Endothelial cell of umbilical vein (primary cell): ENCODE results near the gene GLRX2. TPM values are rescaled to one million over a fixed set of nuclear protein-coding genes. Genes with fewer than 3 reads are reported as not detected.

Source experiments
- BruUV-seq: library from RNA; stranded (reverse); fragments of 400-500 nt; replicated peaks from 2 replicates; lab custom pipeline; 2021; lab: Mats Ljungman, UMichigan
- CTCF ChIA-PET: fragments of 300-600, 350-600 bp; sonication (Branson Sonifier 250); formaldehyde crosslinking; loops from one replicate; lab custom pipeline; 2021; ENCODE audit warnings: antibody characterized with exemption, inconsistent platforms; lab: Charles Lee
- POLR2A ChIA-PET: fragments of 300-600, 350-600 bp; sonication (Branson Sonifier 250); formaldehyde crosslinking; loops from one replicate; lab custom pipeline; 2021; ENCODE audit warnings: antibody characterized with exemption, inconsistent platforms; lab: Charles Lee
- DNase-seq: peaks from one replicate; pipeline ENCODE4 v3.0.0-alpha.2; 2011; ENCODE audit warnings: low read depth, low spot score
- FAIRE-seq: peaks from 2 replicates; lab custom pipeline; 2011; peaks lifted over from hg19 to GRCh38; lab: Jason Lieb, UNC
- H2AFZ ChIP-seq: 2 replicates; pipeline ENCODE4 v1.6.0; 2012; ENCODE audit warnings: low read depth, low read length, control low read depth, inconsistent platforms
- H3K27ac ChIP-seq: 2 replicates; pipeline ENCODE4 v1.5.1; 2011; ENCODE audit warnings: low read depth, mild to moderate bottlenecking, control low read depth, low read length, moderate library complexity; ENCODE audit not compliant: insufficient read depth
- H3K27me3 ChIP-seq, 2 experiments: 2 replicates each; pipeline versions ENCODE4 v1.6.0 to v1.6.1; 2011; ENCODE audit warnings: low read length in 2 of 2, mixed read lengths in 1 of 2; ENCODE audit not compliant: control insufficient read depth in 2 of 2, insufficient read depth in 2 of 2
- H3K36me3 ChIP-seq, 2 experiments: 2 replicates in 1 of 2; 3 replicates in 1 of 2; pipeline ENCODE4 v1.5.1; 2011; ENCODE audit warnings: low read length in 2 of 2, mild to moderate bottlenecking in 1 of 2, moderate library complexity in 1 of 2; ENCODE audit not compliant: control insufficient read depth in 2 of 2, insufficient read depth in 2 of 2; ENCODE audit errors: extremely low read depth in 1 of 2
- H3K4me1 ChIP-seq: 3 replicates; pipeline ENCODE4 v1.5.1; 2011; ENCODE audit warnings: mild to moderate bottlenecking, low read length; ENCODE audit not compliant: control insufficient read depth, insufficient read depth; ENCODE audit errors: extremely low read depth
- H3K4me2 ChIP-seq: 2 replicates; pipeline ENCODE4 v1.6.1; 2011; ENCODE audit warnings: low read length, control low read depth, mixed read lengths; ENCODE audit not compliant: insufficient read depth
- H3K4me3 ChIP-seq, 3 experiments: fragments of 200-600 bp in 1 of 3; sonication (generic), shearing (Covaris generic) in 1 of 3; replicated peaks in 1 of 3; 2 replicates each; pipeline ENCODE4 v1.5.1; 2011 to 2016; ENCODE audit warnings: control low read depth in 3 of 3, low read length in 3 of 3, mild to moderate bottlenecking in 2 of 3, inconsistent platforms in 1 of 3, low read depth in 1 of 3, moderate library complexity in 1 of 3; ENCODE audit not compliant: insufficient read depth in 1 of 3
- H3K79me2 ChIP-seq: 2 replicates; pipeline ENCODE4 v1.6.0; 2012; ENCODE audit warnings: low read length, inconsistent platforms; ENCODE audit not compliant: control insufficient read depth, insufficient read depth
- H3K9ac ChIP-seq: replicated peaks from 2 replicates; pipeline ENCODE3; 2011; ENCODE audit warnings: low read length, control low read depth; ENCODE audit not compliant: insufficient read depth; ENCODE audit errors: extremely low read depth
- H3K9me1 ChIP-seq: replicated peaks from 3 replicates; pipeline ENCODE4 v1.6.0; 2011; ENCODE audit warnings: mild to moderate bottlenecking, low read length; ENCODE audit not compliant: control insufficient read depth, insufficient read depth; ENCODE audit errors: extremely low read depth
- H3K9me3 ChIP-seq: replicated peaks from 2 replicates; pipeline ENCODE4 v1.5.1; 2012; ENCODE audit warnings: low read length, inconsistent platforms; ENCODE audit not compliant: control insufficient read depth, insufficient read depth
- H4K20me1 ChIP-seq: replicated peaks from 2 replicates; pipeline ENCODE3; 2011; ENCODE audit warnings: mild to moderate bottlenecking, low read length; ENCODE audit not compliant: control insufficient read depth, insufficient read depth; ENCODE audit errors: extremely low read depth
- CTCF ChIP-seq, 2 donors: IDR thresholded peaks; 1 replicate in 1 of 2; 2 replicates in 1 of 2; pipeline ENCODE4 v1.5.1; 2011; ENCODE audit warnings: low read length in 2 of 2, mild to moderate bottlenecking in 2 of 2, moderate library complexity in 2 of 2, control low read depth in 1 of 2, inconsistent platforms in 1 of 2, low read depth in 1 of 2; ENCODE audit not compliant: insufficient read depth in 1 of 2; ENCODE audit errors: extremely low read depth in 1 of 2
- EZH2 ChIP-seq: IDR thresholded peaks from 2 replicates; pipeline ENCODE4 v1.6.1; 2012; ENCODE audit warnings: borderline replicate concordance, low read depth, mild to moderate bottlenecking, moderate library complexity, low read length, inconsistent platforms; ENCODE audit not compliant: severe bottlenecking
- FOS ChIP-seq: IDR thresholded peaks from 2 replicates; pipeline ENCODE4 v1.6.1; 2011; ENCODE audit warnings: mild to moderate bottlenecking, low read length, moderate library complexity, borderline replicate concordance; ENCODE audit not compliant: insufficient read depth
- GATA2 ChIP-seq: IDR thresholded peaks from 2 replicates; pipeline ENCODE4 v1.7.0; 2011; ENCODE audit warnings: low read depth, mild to moderate bottlenecking, moderate library complexity, mixed read lengths, low read length; ENCODE audit not compliant: insufficient read length, insufficient read depth
- JUN ChIP-seq: IDR thresholded peaks from 2 replicates; pipeline ENCODE4 v1.6.1; 2011; ENCODE audit warnings: borderline replicate concordance, low read depth; ENCODE audit not compliant: insufficient read length, insufficient read depth
- MYC ChIP-seq: IDR thresholded peaks from one replicate; pipeline ENCODE4 v1.6.1; 2011; ENCODE audit warnings: mild to moderate bottlenecking, low read depth, low read length
- POLR2A ChIP-seq: IDR thresholded peaks from 2 replicates; pipeline ENCODE4 v1.6.1; 2012; ENCODE audit warnings: low read depth, mild to moderate bottlenecking, control low read depth, low read length
- POLR2AphosphoS5 ChIP-seq: IDR thresholded peaks from 2 replicates; pipeline ENCODE4 v1.6.1; 2012; ENCODE audit warnings: low read depth, mild to moderate bottlenecking, control low read depth, low read length, moderate library complexity; ENCODE audit not compliant: insufficient read depth
- dilution Hi-C: fragments of 300-500 bp; cut with MboI; formaldehyde crosslinking; loops from one replicate; pipeline ENCODE4 v1.15.0; 2019; ENCODE audit warnings: low sequenced_read_pairs; ENCODE audit not compliant: extremely low pct_ligation_motif_present
- intact Hi-C: fragments of 100-400 bp; cut with micrococcal nuclease; formaldehyde crosslinking; loops from one replicate; pipeline ENCODE4 v1.10.0; 2022
- polyA plus RNA-seq, 4 experiments: library from polyadenylated mRNA; depleted of rRNA in 3 of 4; stranded (reverse) in 3 of 4; unstranded in 1 of 4; fragments of >200 nt; gene quantifications; 2 replicates each; pipeline versions ENCODE4 v1.2.1 to v1.2.3, GENCODE V29; 2011 to 2012; ENCODE audit warnings: missing spikeins in 1 of 4
- total RNA-seq: library from RNA; stranded (reverse); gene quantifications from 2 replicates; pipeline ENCODE4 v1.2.3, GENCODE V29; 2021
- TF ChIP-seq, protein P1 (sequence below): IDR thresholded peaks from 2 replicates; pipeline ENCODE4 v1.6.1; 2011; ENCODE audit not compliant: insufficient read depth, insufficient read length

Gene GLRX2
- total and polyA plus RNA-seq, 2 donors (not counting 3 experiments of a cell fraction or from before 2014, with no cell fraction given), result 13.1 to 21.5 TPM

GRCh38 chr1:193079187-193079586 lies 26.0 kb downstream of the GLRX2 start:
- dilution Hi-C loops, result no loop called here
- DNase-seq, result no peak
- POLR2A ChIA-PET, result no interaction called here
- CTCF ChIA-PET, result interaction anchor here (0.6 kb wide), 1 partner anchor 13 kb away, joined by 3 read pairs; no protein-coding TSS in a partner anchor
- intact Hi-C loops, result no loop called here
- H2AFZ ChIP-seq, result no peak overlapping the region
- H3K36me3 ChIP-seq, result peaks cover 13 to 17% of the 10 kb centered on the region in 2 experiments
- H3K79me2 ChIP-seq, result peaks cover 6% of the 10 kb centered on the region
- TF ChIP-seq GATA2 (no peak), FOS (no peak), MYC (no peak), CTCF (IDR thresholded peaks at IDR 0.05; ENCODE audit: extremely low read depth in 1 of 2, insufficient read depth in 1 of 2, low read depth in 1 of 2, low read length in 2 of 2) (no peak), EZH2 (no peak), POLR2A (no peak), POLR2AphosphoS5 (no peak), JUN (no peak)
- TF ChIP-seq, protein P1, sequence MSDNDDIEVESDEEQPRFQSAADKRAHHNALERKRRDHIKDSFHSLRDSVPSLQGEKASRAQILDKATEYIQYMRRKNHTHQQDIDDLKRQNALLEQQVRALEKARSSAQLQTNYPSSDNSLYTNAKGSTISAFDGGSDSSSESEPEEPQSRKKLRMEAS, result no peak
- BruUV-seq, result no TSS peak
- H4K20me1 ChIP-seq, result no peaks in the 10 kb centered on the region
- no peaks in the 10 kb centered on the region for H3K4me1 ChIP-seq
- H3K4me2 ChIP-seq, result no peak overlapping the region
- no peaks in the 10 kb centered on the region for H3K9me1 ChIP-seq
- H3K4me3 ChIP-seq, result no peak overlapping the region
- no peak overlapping the region for H3K9ac ChIP-seq
- H3K27me3 ChIP-seq, result no peaks in the 10 kb centered on the region
- H3K27ac ChIP-seq, result no peak overlapping the region
- H3K9me3 ChIP-seq, result no peaks in the 10 kb centered on the region
- FAIRE-seq, result no peak
